Measurements from ENCODE around the gene UGT1A4.

DNA sequence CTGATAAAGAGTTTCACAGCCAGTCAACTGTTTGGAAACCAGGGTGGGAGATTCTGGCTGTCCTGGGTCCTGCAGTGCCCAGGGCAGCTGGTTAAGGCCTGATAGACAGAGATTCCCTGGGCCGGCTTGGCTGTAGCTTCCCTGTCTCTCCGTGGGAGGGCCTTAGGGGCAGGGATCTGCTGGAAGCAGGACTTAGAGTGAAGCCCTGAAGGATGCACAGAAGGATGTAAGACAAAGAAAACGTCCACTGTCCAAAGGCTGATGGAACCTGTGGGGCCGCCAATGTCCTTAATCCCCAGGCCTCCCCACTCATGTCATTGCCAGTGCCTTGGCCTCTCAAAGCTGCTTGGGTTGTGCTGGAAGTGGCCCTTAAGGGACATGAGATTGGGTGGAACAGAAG, 92.6 kb downstream of the UGT1A4 start:
- TF ChIP-seq REST (IDR thresholded peaks at IDR 0.05; ENCODE audit: low read depth) = no peak
- no peak for TF ChIP-seq YY1 (IDR thresholded peaks at IDR 0.05; ENCODE audit: low read depth)
- TF ChIP-seq TEAD4 (IDR thresholded peaks at IDR 0.05) = no peak
- no peak for TF ChIP-seq CEBPB (IDR thresholded peaks at IDR 0.05)
- TF ChIP-seq RAD21 (IDR thresholded peaks at IDR 0.05; ENCODE audit: low read depth) = no peak
- no peak for TF ChIP-seq MAX (IDR thresholded peaks at IDR 0.05)
- TF ChIP-seq EP300 (IDR thresholded peaks at IDR 0.05; ENCODE audit: borderline replicate concordance) = no peak
- no peak for TF ChIP-seq ZBTB7A (IDR thresholded peaks at IDR 0.05; ENCODE audit: low read depth)
- TF ChIP-seq TAF1 (IDR thresholded peaks at IDR 0.05; ENCODE audit: low read depth) = no peak
- TF ChIP-seq EGR1 (IDR thresholded peaks at IDR 0.05) = no peak
- TF ChIP-seq USF1 (IDR thresholded peaks at IDR 0.05) = no peak
- no peak for TF ChIP-seq FOXM1 (IDR thresholded peaks at IDR 0.05; ENCODE audit: borderline replicate concordance, low read depth)
- no peak for TF ChIP-seq CREB1 (IDR thresholded peaks at IDR 0.05; ENCODE audit: low read depth)
